GM21390 (cell line): ENCODE results near the gene KLHL33.

Source experiments
- ATAC-seq: cut with Tn5 transposase; IDR thresholded peaks from one replicate; pipeline ENCODE4 v1.9.1; 2021; ENCODE audit not compliant: unreplicated experiment

KLHL33 gene

GRCh38 chr14:20415782-20416206 lies 20.2 kb downstream of the KLHL33 start:
- ATAC-seq, result peak; percentile 38

GRCh38 chr14:20413744-20414082 lies 22.3 kb downstream of the KLHL33 start:
- peak; percentile 38 for ATAC-seq

DNA sequence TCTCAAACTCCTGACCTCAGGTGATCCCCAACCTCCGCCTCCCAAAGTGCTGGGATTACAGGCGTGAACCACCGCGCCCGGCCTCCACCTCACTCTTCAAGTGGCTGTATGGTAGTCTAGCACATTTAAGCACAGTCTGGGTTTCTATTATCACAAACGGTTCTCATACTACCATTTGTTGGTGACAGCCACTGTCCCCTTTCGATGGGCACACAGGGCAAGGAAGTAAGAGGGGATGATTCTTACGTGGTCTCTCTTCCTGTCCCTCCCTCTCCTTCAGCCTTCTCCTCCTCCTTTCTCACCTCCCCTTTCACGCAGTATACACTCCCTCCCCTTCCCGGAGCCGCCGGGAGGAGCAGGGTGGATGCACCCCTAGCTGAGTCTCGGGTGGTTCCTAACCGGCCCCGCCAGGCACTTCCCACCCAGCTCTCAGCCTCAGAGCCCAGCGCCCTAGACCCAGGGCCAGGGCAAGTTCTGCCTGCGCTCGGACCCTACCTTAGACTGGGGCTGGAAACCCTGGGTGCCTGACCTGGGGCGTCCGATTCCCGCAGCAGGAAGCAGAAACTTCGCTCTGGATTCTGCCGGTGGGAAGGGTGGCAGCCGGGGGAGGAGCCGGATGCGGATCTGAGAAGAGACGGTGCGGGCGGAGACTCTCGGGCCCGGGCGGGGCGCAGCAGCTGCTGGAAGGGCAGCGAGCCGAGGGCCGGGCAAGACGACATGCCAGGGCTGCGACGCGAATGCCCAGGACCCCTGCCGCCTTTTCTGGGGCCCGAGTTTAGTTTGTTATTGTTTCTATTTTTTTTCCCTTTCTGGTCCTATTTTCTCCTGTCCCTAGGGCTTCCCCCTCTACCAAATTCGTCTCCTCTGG lies 22.9 kb downstream of the KLHL33 start, which contains the start of gene TEP1:
TEP1 (minus strand) TSS at position 626 of the 868 bp plus-strand sequence. CDS start 5,062 bp downstream, outside the sequence.
- ATAC-seq, result peak; percentile 71

- ATAC-seq, result peak; percentile 63
Observed at GRCh38 chr14:20412411-20412810, 23.6 kb downstream of the KLHL33 start.

- no peak for ATAC-seq
Observed at GRCh38 chr14:20409226-20409625, 26.7 kb downstream of the KLHL33 start.

DNA sequence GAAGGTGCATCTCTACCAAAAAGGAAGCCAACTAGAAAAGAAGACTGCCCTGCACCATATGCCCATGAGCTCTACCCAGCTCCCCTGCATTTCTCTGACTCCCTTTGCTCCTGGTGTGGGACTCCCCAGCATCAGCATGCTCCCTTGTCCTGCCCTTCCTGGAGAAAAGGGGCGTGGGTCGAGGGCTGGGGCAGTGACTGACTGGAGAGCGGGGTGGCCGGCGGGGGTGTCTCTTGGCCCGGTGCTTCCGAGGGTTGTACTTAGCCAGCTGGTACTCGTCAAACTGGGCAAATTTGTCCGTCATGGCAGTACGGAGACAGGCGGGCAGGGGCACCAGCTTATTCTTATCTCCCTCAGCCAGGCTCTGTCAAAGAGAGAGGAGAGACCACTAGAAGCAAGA lies 32.4 kb downstream of the KLHL33 start:
- ATAC-seq, result no peak

GRCh38 chr14:20400965-20401593 lies 34.9 kb downstream of the KLHL33 start:
- no peak for ATAC-seq

- no peak for ATAC-seq
Observed at GRCh38 chr14:20400589-20400964, 35.4 kb downstream of the KLHL33 start.

GRCh38 chr14:20397511-20397910 lies 38.5 kb downstream of the KLHL33 start:
- ATAC-seq, result no peak

GRCh38 chr14:20391505-20391904 lies 44.5 kb downstream of the KLHL33 start:
- no peak for ATAC-seq

DNA sequence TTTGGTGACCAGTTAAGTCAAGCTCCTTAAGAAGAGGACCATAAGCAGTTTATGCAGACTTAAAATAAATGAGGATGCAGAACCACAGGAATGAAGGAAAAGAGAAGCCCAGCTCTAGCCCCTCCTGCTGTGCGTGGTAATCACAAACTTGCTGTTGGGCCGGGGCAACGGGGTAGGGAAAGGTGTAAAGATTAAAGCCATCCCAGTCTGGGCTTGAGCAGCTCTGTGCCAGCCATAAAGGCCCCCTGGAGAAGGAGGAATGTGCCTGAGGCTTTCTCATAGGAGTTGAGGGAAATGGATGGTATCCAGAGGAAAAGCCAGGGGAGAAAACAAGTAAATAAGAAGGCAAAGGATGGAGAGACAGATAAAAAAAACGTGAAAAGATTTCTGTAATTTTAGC lies 47.8 kb downstream of the KLHL33 start:
- ATAC-seq, result no peak

DNA sequence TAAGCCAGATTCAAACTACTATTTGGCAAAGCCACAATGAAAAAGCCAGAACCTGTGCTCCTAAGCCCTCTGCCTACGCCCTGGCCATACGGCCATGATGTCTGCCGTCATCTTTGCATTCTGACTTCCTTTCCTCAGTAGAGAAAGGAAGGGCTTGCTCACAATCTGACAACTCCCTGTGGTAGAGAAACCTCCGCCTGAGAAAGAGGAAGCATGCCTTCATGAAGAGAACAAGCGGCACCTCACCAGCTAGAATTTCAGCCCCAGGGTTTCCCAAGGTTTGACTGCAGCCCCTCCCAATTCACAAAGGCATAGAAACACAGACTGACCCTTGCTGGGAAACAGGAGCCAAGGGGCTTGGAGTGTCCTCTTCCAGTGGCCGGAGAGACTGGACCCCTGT lies 48.4 kb downstream of the KLHL33 start:
- ATAC-seq, result no peak

DNA sequence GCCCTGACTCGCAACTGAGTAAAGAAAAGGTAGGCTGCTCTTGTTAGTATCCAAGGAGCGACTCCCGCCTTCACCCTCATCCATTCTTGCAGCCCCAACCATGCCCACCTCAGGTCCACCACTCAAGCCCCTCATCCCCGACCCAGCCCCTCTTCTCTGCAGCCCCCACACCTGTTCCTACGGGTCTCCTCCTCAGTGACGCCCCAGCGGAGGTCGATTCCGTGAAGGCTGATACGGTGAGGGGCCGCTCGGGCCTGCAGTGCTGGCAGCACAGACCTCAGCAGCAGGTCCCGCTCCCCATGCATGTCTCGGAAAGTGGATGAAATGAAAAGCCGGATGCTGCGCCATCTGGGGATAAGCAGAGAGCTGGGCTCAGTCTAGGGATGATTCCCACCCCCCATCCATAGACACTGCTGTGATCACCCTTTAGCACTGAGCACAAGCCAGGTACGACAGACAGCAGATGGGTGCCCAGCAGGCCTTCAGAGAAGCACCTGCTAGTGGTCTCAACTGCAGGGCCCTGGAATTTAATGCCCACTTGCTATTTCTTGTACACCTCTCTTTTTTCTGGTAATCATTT lies 49.6 kb downstream of the KLHL33 start:
- ATAC-seq, result no peak

DNA sequence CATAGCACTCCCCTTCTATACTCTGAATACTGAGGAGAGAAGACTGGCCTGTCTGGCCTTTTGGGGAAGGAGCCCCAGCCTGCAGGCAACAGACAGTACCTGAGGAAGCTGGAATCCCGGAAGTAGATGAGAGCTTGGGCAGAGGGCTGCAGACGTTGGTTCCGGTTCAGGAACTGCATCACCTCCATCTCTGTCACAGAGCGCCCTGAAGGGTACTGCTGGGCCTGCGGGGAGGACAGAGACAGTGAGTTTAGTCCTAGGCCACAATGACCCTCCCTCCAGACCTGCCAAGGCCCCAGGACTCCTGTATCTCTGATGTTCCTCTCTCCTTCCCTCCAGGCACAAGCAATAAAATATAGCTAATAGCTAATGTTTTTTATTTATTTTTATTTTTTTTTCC lies 51.1 kb downstream of the KLHL33 start:
- ATAC-seq, result no peak

DNA sequence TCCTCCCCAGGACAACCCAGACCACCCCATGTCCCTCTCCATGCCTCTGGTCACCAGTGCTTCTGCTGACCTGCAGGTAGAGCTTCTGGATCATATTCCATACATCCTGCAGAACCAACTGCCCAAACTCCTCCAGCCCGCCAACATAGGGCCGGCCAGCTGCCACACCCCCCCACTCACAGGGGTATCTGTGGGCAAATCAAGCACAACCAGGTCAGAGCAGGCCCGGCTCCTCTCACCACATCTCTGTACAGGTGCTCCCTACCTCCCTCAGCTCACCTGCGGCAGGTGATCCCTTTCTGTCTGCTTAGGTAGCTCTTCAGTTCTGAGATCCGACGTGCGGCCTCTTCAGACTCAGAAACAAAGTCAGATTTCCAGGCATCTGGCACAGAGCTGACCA lies 51.6 kb downstream of the KLHL33 start:
- ATAC-seq, result no peak

DNA sequence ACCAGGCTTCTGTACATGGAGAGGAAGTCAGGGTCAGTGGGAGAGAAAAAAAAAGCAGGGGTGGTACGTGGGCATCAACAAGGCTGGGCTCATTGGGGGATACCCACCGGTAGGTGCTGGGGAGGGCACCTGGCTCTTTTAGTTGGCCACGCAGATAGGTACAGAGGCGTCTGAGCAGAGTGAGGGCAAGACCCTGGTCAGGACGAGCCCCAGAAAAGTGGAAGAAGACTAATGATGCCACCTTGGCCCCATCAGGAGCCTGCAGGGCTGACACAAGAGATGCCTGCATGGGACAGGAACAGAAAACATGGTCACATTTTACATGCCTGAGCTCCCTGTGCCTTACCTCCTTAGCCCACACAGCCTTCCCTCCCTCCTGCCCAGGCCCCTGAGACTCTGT lies 52.3 kb downstream of the KLHL33 start:
- ATAC-seq, result no peak

DNA sequence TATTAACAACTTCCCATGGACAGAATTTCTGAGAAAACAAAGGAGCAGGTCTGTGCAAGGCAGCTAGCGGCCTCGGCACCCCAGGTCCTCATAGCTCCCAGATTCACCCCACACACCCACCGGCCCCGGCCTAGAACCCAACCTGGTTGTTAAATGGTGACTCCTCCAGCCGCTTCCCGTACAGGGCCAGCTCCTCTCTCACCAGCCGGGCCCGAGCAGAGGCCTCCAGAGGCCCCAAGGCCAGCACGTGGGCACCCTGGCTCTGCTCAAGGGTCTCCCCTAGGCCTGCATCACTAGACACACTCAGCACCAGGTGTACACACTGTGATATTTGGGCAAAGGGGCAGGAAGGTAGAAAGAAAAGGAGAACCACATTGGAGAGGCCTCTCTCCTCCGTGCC lies 52.9 kb downstream of the KLHL33 start:
- no peak for ATAC-seq

DNA sequence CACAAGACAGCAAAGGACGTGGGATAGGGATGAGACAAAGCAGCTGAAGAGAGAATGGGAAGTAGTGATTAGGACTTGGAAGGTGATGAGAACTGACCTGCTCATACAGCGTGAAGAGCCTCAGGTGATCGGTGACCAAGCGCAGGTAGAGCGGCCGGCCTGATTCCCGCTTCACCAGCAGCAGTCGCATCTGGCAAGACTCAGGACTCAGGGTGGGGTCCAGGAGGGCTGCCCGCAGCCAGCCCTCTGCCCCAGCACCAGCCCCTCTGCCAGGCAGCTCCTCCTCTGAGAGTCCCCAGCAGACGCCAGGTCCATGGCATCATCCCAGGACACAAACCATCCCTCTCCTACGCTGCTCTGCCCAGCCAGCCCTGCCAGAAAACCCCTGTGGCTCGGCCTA lies 53.4 kb downstream of the KLHL33 start:
- ATAC-seq, result no peak

- ATAC-seq, result no peak
Observed at GRCh38 chr14:20381341-20381740, 54.6 kb downstream of the KLHL33 start.

- no peak for ATAC-seq
Observed at GRCh38 chr14:20380681-20381080, 55.3 kb downstream of the KLHL33 start.

- ATAC-seq, result no peak
Observed at GRCh38 chr14:20379743-20380142, 56.2 kb downstream of the KLHL33 start.

DNA sequence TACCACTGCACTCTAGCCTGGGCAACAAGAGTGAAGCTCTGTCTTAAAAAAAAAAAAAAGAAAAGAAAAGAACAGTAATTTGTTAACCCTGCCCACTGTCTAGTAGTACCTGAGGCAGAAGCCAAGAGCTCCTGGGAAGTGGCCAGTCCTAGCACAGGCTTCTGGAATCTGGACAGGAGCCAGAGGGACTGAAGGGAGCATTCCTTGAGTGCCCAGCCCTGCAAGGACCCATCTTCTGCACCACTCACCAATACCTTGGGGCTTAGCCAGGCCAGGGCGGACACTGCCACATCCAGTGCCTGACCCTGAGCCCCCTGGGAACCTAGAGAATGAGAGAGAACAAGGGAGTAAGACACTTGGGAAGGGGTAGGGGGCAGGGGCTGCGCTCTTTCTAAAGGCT lies 58.8 kb downstream of the KLHL33 start:
- no peak for ATAC-seq
